Esophagus muscularis mucosa (tissue), 4 donors: ENCODE data around the gene CRB1. TPM values are rescaled to one million over a fixed set of nuclear protein-coding genes. Genes with fewer than 3 reads are reported as not detected.

Source experiments
- DNase-seq: peaks from one replicate; pipeline ENCODE4 v3.0.0-alpha.2; 2017; ENCODE audit errors: extremely low spot score
- H3K27ac ChIP-seq, 4 donors: fragments of 200-600 bp; sonication (generic); replicated peaks in 1 of 4; 1 replicate in 3 of 4; 2 replicates in 1 of 4; pipeline ENCODE4 v1.5.1; 2016 to 2019; ENCODE audit warnings: mild to moderate bottlenecking in 1 of 4
- H3K27me3 ChIP-seq, 4 donors: fragments of 200-600 bp; sonication (generic); one replicate each; pipeline versions ENCODE4 v1.5.1 to v1.6.0; 2016 to 2019
- H3K36me3 ChIP-seq, 4 donors: fragments of 200-600 bp; sonication (generic); one replicate each; pipeline ENCODE4 v1.5.1; 2016 to 2019
- H3K4me1 ChIP-seq, 4 donors: fragments of 200-600 bp; sonication (generic); one replicate each; pipeline ENCODE4 v1.5.1; 2016 to 2019
- H3K4me3 ChIP-seq, 4 donors: fragments of 200-600 bp; sonication (generic); 1 replicate in 2 of 4; 2 replicates in 2 of 4; pipeline ENCODE4 v1.5.1; 2016 to 2019; ENCODE audit warnings: mild to moderate bottlenecking in 4 of 4, moderate library complexity in 1 of 4
- H3K9me3 ChIP-seq, 4 donors: fragments of 200-600 bp; sonication (generic); 1 replicate in 3 of 4; 2 replicates in 1 of 4; pipeline ENCODE4 v1.5.1; 2016 to 2019
- EP300 ChIP-seq: sonication (generic); formaldehyde crosslinking; IDR thresholded peaks from one replicate; pipeline ENCODE4 v1.6.1; 2017; ENCODE audit warnings: antibody characterized with exemption
- POLR2A ChIP-seq: fragments of 450-650 bp; IDR thresholded peaks from one replicate; pipeline ENCODE4 v1.6.1; 2017; ENCODE audit warnings: antibody characterized with exemption, moderate library complexity, mild to moderate bottlenecking, low read depth
- POLR2AphosphoS5 ChIP-seq, 2 donors: sonication (generic); formaldehyde crosslinking; IDR thresholded peaks; one replicate each; pipeline ENCODE4 v1.6.1; 2017; ENCODE audit warnings: antibody characterized with exemption in 2 of 2
- WGBS: methylation state at CpG from one replicate; pipeline ENCODE4 v1.1.5; 2018; 5-methylcytosine and 5-hydroxymethylcytosine counted together
- intact Hi-C: fragments of 100-400 bp; cut with DNase I; formaldehyde crosslinking; loops from one replicate; pipeline ENCODE4 v1.15.1; 2023
- total RNA-seq, 4 donors: library from RNA; depleted of rRNA; stranded (reverse); fragments of >200 nt; gene quantifications; one replicate each; pipeline versions ENCODE4 v1.1.0 to v1.2.1, GENCODE V29; 2016
- TF ChIP-seq, protein P1 (sequence below), 3 experiments: fragments of 200-600 bp in 2 of 3; fragments of 450-650 bp in 1 of 3; sonication (generic) in 2 of 3; IDR thresholded peaks; one replicate each; pipeline ENCODE4 v1.5.1; 2017 to 2019; ENCODE audit warnings: antibody characterized with exemption in 3 of 3, mild to moderate bottlenecking in 2 of 3, moderate library complexity in 1 of 3

The CRB1 gene
- total RNA-seq, 4 donors from 2014 or later = 0.23 to 0.83 (median 0.38) TPM

DNA sequence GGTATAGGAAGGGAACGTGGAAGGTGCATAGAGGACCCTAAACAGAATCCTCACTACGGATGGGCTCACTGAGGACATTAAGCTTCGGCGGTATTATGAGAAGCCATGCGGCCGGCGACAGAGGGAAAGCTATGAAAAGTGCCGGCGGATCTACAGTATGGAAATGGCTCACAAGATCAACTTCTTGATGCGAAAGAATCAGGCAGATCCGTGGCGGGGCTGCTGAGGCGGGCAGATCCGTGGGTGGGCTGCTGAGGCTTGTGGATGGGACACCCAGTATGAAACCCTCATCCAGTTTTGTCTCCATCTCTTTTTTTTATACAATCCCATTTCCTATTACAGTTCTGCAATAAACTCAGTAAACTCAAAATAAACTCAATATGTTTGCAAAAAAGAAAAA lies 95.8 kb downstream of the CRB1 start:
- H3K27ac ChIP-seq = no peak overlapping the region
- H3K9me3 ChIP-seq = no peaks in the 10 kb centered on the region
- no peaks in the 10 kb centered on the region for H3K4me1 ChIP-seq
- no peaks in the 10 kb centered on the region for H3K27me3 ChIP-seq
- 97% methylated on average over 14 of the region's 14 CpGs for WGBS
- no peak overlapping the region for H3K4me3 ChIP-seq
- no peak for TF ChIP-seq POLR2AphosphoS5 (IDR thresholded peaks at IDR 0.05)
- TF ChIP-seq, protein P1, sequence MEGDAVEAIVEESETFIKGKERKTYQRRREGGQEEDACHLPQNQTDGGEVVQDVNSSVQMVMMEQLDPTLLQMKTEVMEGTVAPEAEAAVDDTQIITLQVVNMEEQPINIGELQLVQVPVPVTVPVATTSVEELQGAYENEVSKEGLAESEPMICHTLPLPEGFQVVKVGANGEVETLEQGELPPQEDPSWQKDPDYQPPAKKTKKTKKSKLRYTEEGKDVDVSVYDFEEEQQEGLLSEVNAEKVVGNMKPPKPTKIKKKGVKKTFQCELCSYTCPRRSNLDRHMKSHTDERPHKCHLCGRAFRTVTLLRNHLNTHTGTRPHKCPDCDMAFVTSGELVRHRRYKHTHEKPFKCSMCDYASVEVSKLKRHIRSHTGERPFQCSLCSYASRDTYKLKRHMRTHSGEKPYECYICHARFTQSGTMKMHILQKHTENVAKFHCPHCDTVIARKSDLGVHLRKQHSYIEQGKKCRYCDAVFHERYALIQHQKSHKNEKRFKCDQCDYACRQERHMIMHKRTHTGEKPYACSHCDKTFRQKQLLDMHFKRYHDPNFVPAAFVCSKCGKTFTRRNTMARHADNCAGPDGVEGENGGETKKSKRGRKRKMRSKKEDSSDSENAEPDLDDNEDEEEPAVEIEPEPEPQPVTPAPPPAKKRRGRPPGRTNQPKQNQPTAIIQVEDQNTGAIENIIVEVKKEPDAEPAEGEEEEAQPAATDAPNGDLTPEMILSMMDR (IDR thresholded peaks at IDR 0.05) = no peak
- TF ChIP-seq POLR2A = no peak
- TF ChIP-seq EP300 = no peak
- no peaks in the 10 kb centered on the region for H3K36me3 ChIP-seq
- DNase-seq = no peak
- intact Hi-C loops = no loop called here

DNA sequence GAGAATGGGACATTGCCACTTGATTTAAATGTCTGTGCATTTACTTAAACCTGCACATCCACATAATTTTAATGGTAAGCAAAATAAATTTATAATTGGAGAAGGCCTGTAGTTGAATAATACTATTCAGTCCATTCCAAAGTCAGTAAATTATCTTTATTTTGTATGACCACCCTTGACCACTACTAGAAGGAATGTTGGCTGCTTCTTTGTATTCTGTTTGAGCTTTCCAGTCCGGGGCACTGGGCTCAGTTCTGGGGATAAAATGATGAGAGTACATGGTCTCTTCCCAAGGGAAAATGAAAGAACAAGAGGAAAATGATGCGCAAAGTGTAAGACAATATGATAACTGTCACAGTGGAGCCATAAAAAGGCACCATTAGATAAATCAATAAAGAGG lies 98.9 kb downstream of the CRB1 start:
- Histone ChIP-seq H3K27me3 (no peaks in the 10 kb centered on the region), H3K9me3 (no peaks in the 10 kb centered on the region), H3K36me3 (no peaks in the 10 kb centered on the region), H3K4me1 (no peaks in the 10 kb centered on the region), H3K4me3 (no peak overlapping the region), H3K27ac (no peak overlapping the region)
- TF ChIP-seq, protein P1 (IDR thresholded peaks at IDR 0.05) = no peak
- no peak for TF ChIP-seq POLR2A
- TF ChIP-seq EP300 = no peak
- TF ChIP-seq POLR2AphosphoS5 (IDR thresholded peaks at IDR 0.05) = no peak
- intact Hi-C loops = no loop called here
- no peak for DNase-seq
- 74% methylated on average over 2 of the region's 2 CpGs for WGBS

DNA sequence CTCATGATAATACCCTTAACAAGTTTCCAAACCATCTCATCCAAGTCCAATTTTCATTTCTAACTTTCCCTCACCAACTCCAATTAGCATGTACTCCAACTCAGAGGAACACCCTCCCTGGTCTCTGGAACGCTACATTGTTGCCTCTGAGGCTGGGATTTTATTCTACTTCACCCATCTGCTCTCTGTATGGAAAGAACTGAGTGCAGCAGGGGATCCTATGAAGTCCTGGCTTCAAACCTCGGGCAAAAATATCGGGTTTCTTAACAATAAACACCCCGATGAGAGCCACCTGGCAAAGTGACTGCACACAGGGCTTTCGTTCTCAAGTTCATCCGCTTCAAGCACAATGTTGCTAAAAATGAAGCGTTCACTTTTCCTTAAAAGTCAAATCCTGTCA lies 99.6 kb downstream of the CRB1 start:
- no peak for DNase-seq
- intact Hi-C loops = no loop called here
- H3K4me1 ChIP-seq = no peaks in the 10 kb centered on the region
- H3K4me3 ChIP-seq = no peak overlapping the region
- H3K27ac ChIP-seq = no peak overlapping the region
- TF ChIP-seq, protein P1 (IDR thresholded peaks at IDR 0.05) = no peak
- TF ChIP-seq POLR2AphosphoS5 (IDR thresholded peaks at IDR 0.05) (no peak), POLR2A (no peak), EP300 (no peak)
- H3K9me3 ChIP-seq = no peaks in the 10 kb centered on the region
- 40% methylated on average over 7 of the region's 7 CpGs for WGBS
- H3K36me3 ChIP-seq = no peaks in the 10 kb centered on the region
- H3K27me3 ChIP-seq = no peaks in the 10 kb centered on the region

DNA sequence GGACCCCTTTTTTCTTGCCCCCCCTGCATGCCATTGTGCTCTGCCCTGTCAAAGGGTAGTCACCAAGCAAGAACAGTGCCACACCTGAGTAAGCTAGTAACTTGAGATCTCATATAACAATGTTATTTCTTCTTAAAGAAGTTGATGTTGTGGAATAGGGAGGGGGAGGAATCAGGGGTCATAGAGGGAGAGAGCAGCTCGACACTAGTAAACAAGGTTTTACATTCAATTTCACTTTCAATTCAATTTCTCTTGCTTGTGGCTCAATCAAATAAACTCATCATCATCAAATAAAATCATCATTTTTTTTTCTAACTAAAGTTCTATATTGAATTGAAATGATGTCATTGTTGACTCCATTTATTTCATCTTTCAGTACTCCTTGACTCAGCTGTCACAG lies 106.4 kb downstream of the CRB1 start:
- H3K27me3 ChIP-seq = no peaks in the 10 kb centered on the region
- H3K4me1 ChIP-seq = no peaks in the 10 kb centered on the region
- TF ChIP-seq POLR2A (no peak), EP300 (no peak), POLR2AphosphoS5 (IDR thresholded peaks at IDR 0.05) (no peak)
- TF ChIP-seq, protein P1 (IDR thresholded peaks at IDR 0.05) = no peak
- intact Hi-C loops = no loop called here
- H3K4me3 ChIP-seq = no peak overlapping the region
- no peaks in the 10 kb centered on the region for H3K36me3 ChIP-seq
- no peak for DNase-seq
- WGBS = 74% methylated on average over 1 of the region's 1 CpG
- H3K9me3 ChIP-seq = no peaks in the 10 kb centered on the region
- H3K27ac ChIP-seq = no peak overlapping the region

DNA sequence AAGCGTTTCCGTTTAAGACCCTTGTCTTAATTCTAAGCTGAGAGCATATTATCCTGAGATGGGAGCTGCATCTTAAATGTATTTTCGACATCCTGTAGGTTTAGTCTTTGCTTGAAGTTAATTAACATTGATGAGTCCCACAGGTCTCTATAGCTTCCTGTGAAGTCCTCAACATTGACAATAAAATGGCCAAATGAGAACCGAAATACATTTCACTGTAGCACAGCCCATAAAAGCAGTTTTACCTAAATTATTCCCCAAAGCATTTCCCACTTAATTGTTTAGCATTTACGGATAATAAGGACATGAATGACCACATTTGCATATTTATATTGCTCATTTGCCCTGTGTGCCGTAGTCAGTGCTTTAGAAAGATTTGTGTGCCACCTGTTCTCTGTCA lies 116.4 kb downstream of the CRB1 start:
- no peak overlapping the region for H3K4me3 ChIP-seq
- H3K36me3 ChIP-seq = no peaks in the 10 kb centered on the region
- H3K4me1 ChIP-seq = no peaks in the 10 kb centered on the region
- no peak overlapping the region for H3K27ac ChIP-seq
- intact Hi-C loops = no loop called here
- DNase-seq = no peak
- no peaks in the 10 kb centered on the region for H3K27me3 ChIP-seq
- TF ChIP-seq, protein P1 (IDR thresholded peaks at IDR 0.05) = no peak
- TF ChIP-seq POLR2AphosphoS5 (IDR thresholded peaks at IDR 0.05) = no peak
- no peak for TF ChIP-seq EP300
- no peak for TF ChIP-seq POLR2A
- no peaks in the 10 kb centered on the region for H3K9me3 ChIP-seq
- WGBS = 78% methylated on average over 6 of the region's 6 CpGs
